Left lung (tissue), 10 donors: Measurements from ENCODE around the gene CFAP92. TPM values are rescaled to one million over a fixed set of nuclear protein-coding genes. Genes with fewer than 3 reads are reported as not detected.

Experiments
- ATAC-seq: fragments of 200-7000 bp; cut with Tn5 transposase; one replicate; pipeline ENCODE4 v1.9.1; 2020; ENCODE audit warnings: moderate library complexity
- DNase-seq, 4 donors: peaks; one replicate each; pipeline ENCODE4 v3.0.0-alpha.2; 2013 to 2020
- H3K27ac ChIP-seq, 2 donors: fragments of 200-600 bp; sonication (generic) in 1 of 2; one replicate each; pipeline versions ENCODE4 v1.5.0 to v1.8.0; 2020 to 2021
- H3K27me3 ChIP-seq, 2 donors: fragments of 200-600 bp; sonication (generic) in 1 of 2; one replicate each; pipeline versions ENCODE4 v1.5.0 to v1.8.0; 2020 to 2021
- H3K36me3 ChIP-seq, 2 donors: fragments of 200-600 bp; sonication (generic) in 1 of 2; one replicate each; pipeline versions ENCODE4 v1.5.0 to v1.8.0; 2020 to 2021
- H3K4me1 ChIP-seq, 2 donors: fragments of 200-600 bp; one replicate each; pipeline ENCODE4 v1.8.0; 2021
- H3K4me3 ChIP-seq, 2 donors: fragments of 200-600 bp; sonication (generic) in 1 of 2; one replicate each; pipeline versions ENCODE4 v1.5.0 to v1.8.0; 2020 to 2021; ENCODE audit warnings: mild to moderate bottlenecking in 1 of 2
- H3K9me3 ChIP-seq, 2 donors: fragments of 200-600 bp; sonication (generic) in 1 of 2; one replicate each; pipeline versions ENCODE4 v1.5.0 to v1.8.0; 2020 to 2021
- CTCF ChIP-seq, 2 donors: fragments of 200-600 bp; sonication (generic) in 1 of 2; IDR thresholded peaks; one replicate each; pipeline versions ENCODE4 v1.5.0 to v1.8.0; 2021; ENCODE audit warnings: antibody characterized with exemption in 2 of 2
- intact Hi-C, 2 donors: fragments of 100-400 bp; cut with DNase I; formaldehyde crosslinking; loops; one replicate each; pipeline versions ENCODE4 v1.11.2 to v1.14.2; 2022
- polyA plus RNA-seq, 6 donors: library from polyadenylated mRNA; unstranded; fragments of 120-200 nt; gene quantifications; one replicate each; pipeline ENCODE4 v1.2.1, GENCODE V29; 2013; ENCODE audit not compliant: insufficient read length in 6 of 6
- total RNA-seq, 2 donors: library from RNA; stranded (reverse); fragmentation: NEBNext Ultra II Directional; extraction: Animal tissue kit (Norgen Biotek cat#: 25700); gene quantifications; one replicate each; pipeline ENCODE4 v1.2.1, GENCODE V29; 2021
- donor health status: DM: no; HTN: yes; CAD: no.
- donor health status: DM: no; HTN: no; CAD: no.

Gene CFAP92
- total and polyA plus RNA-seq, 8 donors = 1.7 to 4.4 (median 3.5) TPM

DNA sequence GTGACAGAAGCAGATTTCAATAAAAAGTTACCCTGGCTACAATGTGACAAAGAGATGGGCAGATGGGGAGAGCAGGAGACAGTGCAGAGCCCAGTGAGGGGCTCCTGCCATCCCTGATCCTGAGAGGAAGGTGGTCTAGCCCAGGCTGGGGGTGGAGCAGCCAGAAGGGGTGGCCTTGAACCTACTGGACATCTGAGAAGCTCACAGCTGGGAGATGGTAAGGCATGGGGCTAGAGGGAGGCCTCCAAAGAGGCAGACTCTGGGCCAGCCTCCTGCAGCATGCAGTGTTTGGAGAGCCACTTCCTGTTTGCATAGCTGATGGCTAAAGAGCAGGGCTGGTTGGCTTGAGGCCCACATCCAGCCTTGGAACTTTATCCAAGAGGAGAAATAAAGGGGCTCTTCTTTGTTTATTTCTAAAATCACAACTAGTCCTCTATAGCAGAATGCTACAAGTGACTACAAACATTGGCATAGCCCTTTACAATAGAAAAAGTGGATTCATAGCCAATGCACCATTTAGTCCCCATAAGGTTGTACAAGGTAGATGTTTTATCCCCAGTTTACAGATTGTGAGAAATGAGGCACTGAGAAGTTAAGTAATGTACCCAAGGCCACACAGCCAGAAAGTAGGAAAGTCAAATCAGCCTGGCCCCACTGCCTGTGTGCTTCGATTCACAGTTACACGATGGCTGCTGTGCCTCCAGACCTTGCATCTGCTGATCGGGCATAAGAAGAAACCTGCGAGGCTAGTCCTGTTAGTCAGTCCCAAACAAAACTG, 11.8 kb upstream of the CFAP92 start:
- intact Hi-C loops = no loop called here
- Histone ChIP-seq H3K27ac (peak overlapping the region in 1 of 2 donors; percentile 67), H3K4me1 (peaks cover 23 to 55% of the 10 kb centered on the region in 2 donors), H3K9me3 (no peaks in the 10 kb centered on the region), H3K4me3 (no peak overlapping the region), H3K27me3 (peaks cover 28 to 35% of the 10 kb centered on the region in 2 donors), H3K36me3 (no peaks in the 10 kb centered on the region)
- no peak for TF ChIP-seq CTCF (IDR thresholded peaks at IDR 0.05)
- ATAC-seq (peak; percentile 49), DNase-seq (peak in 1 of 4 donors; percentile 87)

DNA sequence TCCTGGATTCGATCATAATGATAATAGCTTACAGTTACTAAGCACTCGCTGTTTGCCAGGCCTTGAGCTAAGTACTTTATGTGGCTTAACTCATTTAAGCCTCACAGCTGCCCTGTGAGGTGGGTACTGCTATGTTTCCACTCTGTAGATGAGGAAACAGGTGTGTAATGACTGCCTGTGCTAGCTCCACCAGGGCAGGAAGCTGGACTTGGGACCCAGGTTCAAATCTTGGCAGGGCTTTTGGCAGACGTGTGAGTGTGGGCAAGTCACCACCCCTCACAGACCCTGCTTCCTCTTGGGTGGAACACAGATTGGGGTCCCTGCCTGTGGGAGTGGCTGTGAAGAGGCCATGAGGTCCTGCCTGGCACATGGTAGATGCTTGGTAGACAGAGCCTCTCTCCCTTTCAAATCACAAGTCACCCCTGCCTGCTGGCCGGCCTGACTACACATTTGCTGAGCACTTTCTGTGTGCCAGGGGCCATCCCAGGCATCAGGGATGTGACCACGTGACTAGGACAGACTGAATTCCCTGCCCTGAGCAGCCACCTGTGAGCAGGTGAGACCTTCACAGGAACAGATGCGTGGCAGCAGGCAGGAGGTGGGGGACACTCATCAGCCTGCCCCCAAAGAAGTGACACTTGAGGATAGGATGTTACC, 10.9 kb upstream of the CFAP92 start:
- intact Hi-C loops = no loop called here
- ATAC-seq (no peak), DNase-seq (no peak)
- H3K27ac ChIP-seq = peak overlapping the region in 1 of 2 donors; percentile 67
- H3K4me1 ChIP-seq = peaks cover 24 to 56% of the 10 kb centered on the region in 2 donors
- no peak for TF ChIP-seq CTCF (IDR thresholded peaks at IDR 0.05)
- H3K27me3 ChIP-seq = peaks cover 36 to 45% of the 10 kb centered on the region in 2 donors
- H3K4me3 ChIP-seq = no peak overlapping the region
- H3K36me3 ChIP-seq = no peaks in the 10 kb centered on the region
- H3K9me3 ChIP-seq = no peaks in the 10 kb centered on the region

- peak in 2 of 4 donors; percentile 62 to 89 for DNase-seq
- H3K4me1 ChIP-seq = peaks cover 24 to 56% of the 10 kb centered on the region in 2 donors
- H3K4me3 ChIP-seq = peak overlapping the region in 1 of 2 donors; percentile 53
- no peak for TF ChIP-seq CTCF (IDR thresholded peaks at IDR 0.05)
- ATAC-seq = peak; percentile 87
- no peaks in the 10 kb centered on the region for H3K36me3 ChIP-seq
- intact Hi-C loops = no loop called here
- H3K27ac ChIP-seq = peak overlapping the region in 1 of 2 donors; percentile 23
- no peaks in the 10 kb centered on the region for H3K9me3 ChIP-seq
- peaks cover 37 to 54% of the 10 kb centered on the region in 2 donors for H3K27me3 ChIP-seq
Measured at GRCh38 chr3:129003578-129004112, 9.8 kb upstream of the CFAP92 start.

GRCh38 chr3:129002573-129003569, 9.0 kb upstream of the CFAP92 start:
- H3K27me3 ChIP-seq = peaks cover 37 to 54% of the 10 kb centered on the region in 2 donors
- DNase-seq = no peak
- H3K27ac ChIP-seq = peak overlapping the region in 1 of 2 donors; percentile 23
- peaks cover 24 to 56% of the 10 kb centered on the region in 2 donors for H3K4me1 ChIP-seq
- H3K4me3 ChIP-seq = peak overlapping the region in 1 of 2 donors; percentile 53
- H3K36me3 ChIP-seq = no peaks in the 10 kb centered on the region
- TF ChIP-seq CTCF (IDR thresholded peaks at IDR 0.05) = no peak
- no peak for ATAC-seq
- intact Hi-C loops = no loop called here
- H3K9me3 ChIP-seq = no peaks in the 10 kb centered on the region
